HepG2 (cell line): ENCODE measurements around the gene LIMK2. TPM values are rescaled to one million over a fixed set of nuclear protein-coding genes. Genes with fewer than 3 reads are reported as not detected.
A peak's percentile ranks its signal among the peaks of the same experiment; 100 is the strongest.

ENCODE experiments used
- GZF1 ChIP-seq: sonication (generic); formaldehyde crosslinking; IDR thresholded peaks from 2 replicates; pipeline ENCODE4 v1.5.1; 2020; ENCODE audit warnings: mild to moderate bottlenecking, missing genetic modification reagents
- HNF4A ChIP-seq: sonication (generic); formaldehyde crosslinking; IDR thresholded peaks from 2 replicates; pipeline ENCODE4 v1.4.0; 2020; ENCODE audit warnings: missing genetic modification reagents
- KLF9 ChIP-seq: IDR thresholded peaks from 2 replicates; pipeline ENCODE4 v1.6.1; 2016; ENCODE audit warnings: low read depth
- PAF1 ChIP-seq: IDR thresholded peaks from 2 replicates; pipeline ENCODE4 v1.6.1; 2016; ENCODE audit warnings: missing genetic modification reagents, missing compliant biosample characterization
- PHF8 ChIP-seq: sonication (generic); formaldehyde crosslinking; IDR thresholded peaks from 2 replicates; pipeline ENCODE4 v1.5.0; 2020; ENCODE audit warnings: missing genetic modification reagents
- SKI ChIP-seq: fragments of 450-650 bp; IDR thresholded peaks from one replicate; pipeline ENCODE4 v1.6.1; 2018; ENCODE audit warnings: mild to moderate bottlenecking; ENCODE audit not compliant: partially characterized antibody
- SMARCE1 ChIP-seq: fragments of 450-650 bp; IDR thresholded peaks from 2 replicates; pipeline ENCODE4 v1.6.1; 2017; ENCODE audit warnings: borderline replicate concordance
- ZFYVE20 ChIP-seq: sonication (generic); formaldehyde crosslinking; IDR thresholded peaks from 2 replicates; pipeline ENCODE4 v1.8.0; 2023; ENCODE audit warnings: low read depth, mild to moderate bottlenecking, moderate library complexity, missing genetic modification reagents, borderline replicate concordance
- ZNF672 ChIP-seq: sonication (generic); formaldehyde crosslinking; IDR thresholded peaks from 2 replicates; pipeline ENCODE4 v1.8.1; 2022; ENCODE audit warnings: missing genetic modification reagents
- polyA plus RNA-seq, 8 experiments: library from polyadenylated mRNA; depleted of rRNA in 3 of 8; stranded (reverse) in 7 of 8; unstranded in 1 of 8; fragments of >200 nt; fragmentation: Illumina TruSeq in 4 of 8; extraction: Trizol in 4 of 8; gene quantifications; 2 replicates each; pipeline versions ENCODE4 v1.2.1 to v1.2.3, GENCODE V29; 2011 to 2016; ENCODE audit warnings: low read depth in 4 of 8, missing spikeins in 1 of 8, mixed read lengths in 1 of 8; ENCODE audit not compliant: insufficient read depth in 1 of 8
- total RNA-seq, 5 experiments: library from RNA; depleted of rRNA; stranded (reverse); fragments of >200 nt; fragmentation: Illumina TruSeq; extraction: Trizol; gene quantifications; 2 replicates each; pipeline ENCODE4 v1.2.3, GENCODE V29; 2016; ENCODE audit warnings: low read depth in 1 of 5
- TF ChIP-seq, protein P1 (sequence below): sonication (generic); formaldehyde crosslinking; IDR thresholded peaks from 2 replicates; pipeline ENCODE4 v1.4.0; 2020; ENCODE audit warnings: mild to moderate bottlenecking, missing genetic modification reagents, borderline replicate concordance
- TF ChIP-seq, protein P2 (sequence below): sonication (generic); formaldehyde crosslinking; IDR thresholded peaks from 2 replicates; pipeline ENCODE4 v1.5.0; 2020; ENCODE audit warnings: missing genetic modification reagents, mild to moderate bottlenecking, borderline replicate concordance
- TF ChIP-seq, protein P3 (sequence below): IDR thresholded peaks from 2 replicates; pipeline ENCODE4 v1.6.1; 2012; ENCODE audit warnings: low read depth, low read length, improper control_type of control experiment
- TF ChIP-seq, protein P4 (sequence below): sonication (generic); formaldehyde crosslinking; IDR thresholded peaks from 2 replicates; pipeline ENCODE4 v1.5.0; 2020; ENCODE audit warnings: missing genetic modification reagents
- TF ChIP-seq, protein P5 (sequence below): sonication (generic); formaldehyde crosslinking; IDR thresholded peaks from 2 replicates; pipeline ENCODE4; 2020; ENCODE audit warnings: missing genetic modification reagents, mild to moderate bottlenecking, borderline replicate concordance
- TF ChIP-seq, protein P6 (sequence below): sonication (generic); formaldehyde crosslinking; IDR thresholded peaks from 2 replicates; pipeline ENCODE4 v1.8.1; 2023; ENCODE audit warnings: mild to moderate bottlenecking, missing genetic modification reagents

LIMK2 gene
- total and polyA plus RNA-seq, 2 of the 13 experiments (the other 11 are each of a cell fraction or from before 2014, with no cell fraction given) = 20.9 to 29.8 TPM

DNA sequence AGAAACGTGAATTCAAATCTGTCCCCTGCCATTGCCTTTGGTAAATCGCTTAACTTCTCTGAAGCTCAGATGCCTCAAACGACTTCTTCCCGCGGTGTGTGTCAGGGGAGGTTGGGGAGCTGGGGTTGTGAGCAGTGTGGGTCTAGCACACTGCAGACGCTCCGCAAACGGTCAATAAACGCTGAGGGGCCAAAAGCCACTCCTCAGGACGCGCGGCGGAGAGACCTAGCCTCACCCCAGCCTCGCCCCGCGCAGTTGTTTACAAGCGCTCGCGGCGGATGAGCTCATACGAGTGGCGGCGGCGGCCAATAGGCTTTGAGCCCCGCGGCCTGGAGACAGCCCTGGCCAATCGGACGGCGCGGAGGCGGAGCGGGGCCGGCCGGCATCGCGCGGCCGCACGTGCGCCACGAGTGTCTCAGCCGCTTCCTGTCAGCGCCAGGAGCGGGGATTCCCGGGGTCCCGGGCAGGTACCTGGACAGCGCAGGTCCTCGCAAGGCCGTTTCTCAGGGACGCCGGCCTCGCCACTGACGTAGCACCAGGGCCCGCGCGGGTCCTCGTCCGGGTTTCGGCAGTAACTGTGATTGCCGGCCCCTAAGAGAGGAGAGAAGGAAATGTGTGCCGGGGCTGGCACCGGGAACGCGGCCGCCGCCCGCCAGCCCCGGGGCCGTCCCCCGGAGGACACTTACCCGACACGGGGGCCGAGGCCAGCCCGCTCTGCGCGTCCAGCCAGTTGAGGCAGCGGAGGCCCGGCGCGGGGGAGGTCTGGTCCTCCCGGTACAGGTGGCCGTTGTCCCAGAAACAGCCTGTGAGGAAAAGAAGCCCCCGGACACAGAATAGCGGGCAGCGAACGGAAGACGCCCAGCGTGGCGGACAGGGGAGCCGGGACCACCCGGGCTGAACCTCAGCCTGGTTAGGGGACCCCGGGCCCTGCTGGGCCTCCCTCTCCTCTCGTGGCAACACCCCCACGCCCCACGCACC is 78.7 kb downstream of the LIMK2 start (continued):
- TF ChIP-seq, protein P1, sequence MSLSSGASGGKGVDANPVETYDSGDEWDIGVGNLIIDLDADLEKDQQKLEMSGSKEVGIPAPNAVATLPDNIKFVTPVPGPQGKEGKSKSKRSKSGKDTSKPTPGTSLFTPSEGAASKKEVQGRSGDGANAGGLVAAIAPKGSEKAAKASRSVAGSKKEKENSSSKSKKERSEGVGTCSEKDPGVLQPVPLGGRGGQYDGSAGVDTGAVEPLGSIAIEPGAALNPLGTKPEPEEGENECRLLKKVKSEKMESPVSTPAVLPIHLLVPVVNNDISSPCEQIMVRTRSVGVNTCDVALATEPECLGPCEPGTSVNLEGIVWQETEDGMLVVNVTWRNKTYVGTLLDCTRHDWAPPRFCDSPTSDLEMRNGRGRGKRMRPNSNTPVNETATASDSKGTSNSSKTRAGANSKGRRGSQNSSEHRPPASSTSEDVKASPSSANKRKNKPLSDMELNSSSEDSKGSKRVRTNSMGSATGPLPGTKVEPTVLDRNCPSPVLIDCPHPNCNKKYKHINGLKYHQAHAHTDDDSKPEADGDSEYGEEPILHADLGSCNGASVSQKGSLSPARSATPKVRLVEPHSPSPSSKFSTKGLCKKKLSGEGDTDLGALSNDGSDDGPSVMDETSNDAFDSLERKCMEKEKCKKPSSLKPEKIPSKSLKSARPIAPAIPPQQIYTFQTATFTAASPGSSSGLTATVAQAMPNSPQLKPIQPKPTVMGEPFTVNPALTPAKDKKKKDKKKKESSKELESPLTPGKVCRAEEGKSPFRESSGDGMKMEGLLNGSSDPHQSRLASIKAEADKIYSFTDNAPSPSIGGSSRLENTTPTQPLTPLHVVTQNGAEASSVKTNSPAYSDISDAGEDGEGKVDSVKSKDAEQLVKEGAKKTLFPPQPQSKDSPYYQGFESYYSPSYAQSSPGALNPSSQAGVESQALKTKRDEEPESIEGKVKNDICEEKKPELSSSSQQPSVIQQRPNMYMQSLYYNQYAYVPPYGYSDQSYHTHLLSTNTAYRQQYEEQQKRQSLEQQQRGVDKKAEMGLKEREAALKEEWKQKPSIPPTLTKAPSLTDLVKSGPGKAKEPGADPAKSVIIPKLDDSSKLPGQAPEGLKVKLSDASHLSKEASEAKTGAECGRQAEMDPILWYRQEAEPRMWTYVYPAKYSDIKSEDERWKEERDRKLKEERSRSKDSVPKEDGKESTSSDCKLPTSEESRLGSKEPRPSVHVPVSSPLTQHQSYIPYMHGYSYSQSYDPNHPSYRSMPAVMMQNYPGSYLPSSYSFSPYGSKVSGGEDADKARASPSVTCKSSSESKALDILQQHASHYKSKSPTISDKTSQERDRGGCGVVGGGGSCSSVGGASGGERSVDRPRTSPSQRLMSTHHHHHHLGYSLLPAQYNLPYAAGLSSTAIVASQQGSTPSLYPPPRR (CRISPR knock-in tag) = peak; percentile 60; the same call in 1 of the 2 replicates
- TF ChIP-seq, protein P2, sequence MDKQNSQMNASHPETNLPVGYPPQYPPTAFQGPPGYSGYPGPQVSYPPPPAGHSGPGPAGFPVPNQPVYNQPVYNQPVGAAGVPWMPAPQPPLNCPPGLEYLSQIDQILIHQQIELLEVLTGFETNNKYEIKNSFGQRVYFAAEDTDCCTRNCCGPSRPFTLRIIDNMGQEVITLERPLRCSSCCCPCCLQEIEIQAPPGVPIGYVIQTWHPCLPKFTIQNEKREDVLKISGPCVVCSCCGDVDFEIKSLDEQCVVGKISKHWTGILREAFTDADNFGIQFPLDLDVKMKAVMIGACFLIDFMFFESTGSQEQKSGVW (CRISPR knock-in tag) = no peak
- TF ChIP-seq ZNF672 (CRISPR knock-in tag) (no peak), HNF4A (0 out of 2 replicates have a peak, but pooled peaks have one; percentile 11), PAF1 (CRISPR knock-in tag) (no peak), PHF8 (0 out of 2 replicates have a peak, but pooled peaks have one; percentile 44), SKI (peak; percentile 91), ZFYVE20 (CRISPR knock-in tag) (no peak), SMARCE1 (no peak), KLF9 (CRISPR knock-in tag) (no peak), GZF1 (CRISPR knock-in tag) (no peak)
- TF ChIP-seq, protein P3, sequence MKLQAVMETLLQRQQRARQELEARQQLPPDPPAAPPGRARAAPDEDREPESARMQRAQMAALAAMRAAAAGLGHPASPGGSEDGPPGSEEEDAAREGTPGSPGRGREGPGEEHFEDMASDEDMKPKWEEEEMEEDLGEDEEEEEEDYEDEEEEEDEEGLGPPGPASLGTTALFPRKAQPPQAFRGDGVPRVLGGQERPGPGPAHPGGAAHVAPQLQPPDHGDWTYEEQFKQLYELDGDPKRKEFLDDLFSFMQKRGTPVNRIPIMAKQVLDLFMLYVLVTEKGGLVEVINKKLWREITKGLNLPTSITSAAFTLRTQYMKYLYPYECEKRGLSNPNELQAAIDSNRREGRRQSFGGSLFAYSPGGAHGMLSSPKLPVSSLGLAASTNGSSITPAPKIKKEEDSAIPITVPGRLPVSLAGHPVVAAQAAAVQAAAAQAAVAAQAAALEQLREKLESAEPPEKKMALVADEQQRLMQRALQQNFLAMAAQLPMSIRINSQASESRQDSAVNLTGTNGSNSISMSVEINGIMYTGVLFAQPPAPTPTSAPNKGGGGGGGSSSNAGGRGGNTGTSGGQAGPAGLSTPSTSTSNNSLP = no peak; the same call in 1 of the 2 replicates
- TF ChIP-seq, protein P4, sequence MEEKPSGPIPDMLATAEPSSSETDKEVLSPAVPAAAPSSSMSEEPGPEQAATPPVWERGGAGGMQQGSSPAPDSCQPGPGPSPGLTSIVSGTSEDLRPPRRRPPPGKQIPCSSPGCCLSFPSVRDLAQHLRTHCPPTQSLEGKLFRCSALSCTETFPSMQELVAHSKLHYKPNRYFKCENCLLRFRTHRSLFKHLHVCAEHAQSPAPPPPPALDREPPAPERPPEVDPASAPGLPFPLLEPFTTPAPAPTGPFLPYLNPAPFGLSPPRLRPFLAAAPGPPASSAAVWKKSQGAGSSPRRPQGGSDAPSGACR (CRISPR knock-in tag) = peak; percentile 94
- TF ChIP-seq, protein P5, sequence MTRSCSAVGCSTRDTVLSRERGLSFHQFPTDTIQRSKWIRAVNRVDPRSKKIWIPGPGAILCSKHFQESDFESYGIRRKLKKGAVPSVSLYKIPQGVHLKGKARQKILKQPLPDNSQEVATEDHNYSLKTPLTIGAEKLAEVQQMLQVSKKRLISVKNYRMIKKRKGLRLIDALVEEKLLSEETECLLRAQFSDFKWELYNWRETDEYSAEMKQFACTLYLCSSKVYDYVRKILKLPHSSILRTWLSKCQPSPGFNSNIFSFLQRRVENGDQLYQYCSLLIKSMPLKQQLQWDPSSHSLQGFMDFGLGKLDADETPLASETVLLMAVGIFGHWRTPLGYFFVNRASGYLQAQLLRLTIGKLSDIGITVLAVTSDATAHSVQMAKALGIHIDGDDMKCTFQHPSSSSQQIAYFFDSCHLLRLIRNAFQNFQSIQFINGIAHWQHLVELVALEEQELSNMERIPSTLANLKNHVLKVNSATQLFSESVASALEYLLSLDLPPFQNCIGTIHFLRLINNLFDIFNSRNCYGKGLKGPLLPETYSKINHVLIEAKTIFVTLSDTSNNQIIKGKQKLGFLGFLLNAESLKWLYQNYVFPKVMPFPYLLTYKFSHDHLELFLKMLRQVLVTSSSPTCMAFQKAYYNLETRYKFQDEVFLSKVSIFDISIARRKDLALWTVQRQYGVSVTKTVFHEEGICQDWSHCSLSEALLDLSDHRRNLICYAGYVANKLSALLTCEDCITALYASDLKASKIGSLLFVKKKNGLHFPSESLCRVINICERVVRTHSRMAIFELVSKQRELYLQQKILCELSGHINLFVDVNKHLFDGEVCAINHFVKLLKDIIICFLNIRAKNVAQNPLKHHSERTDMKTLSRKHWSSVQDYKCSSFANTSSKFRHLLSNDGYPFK = peak; percentile 28; the same call in 1 of the 2 replicates
- TF ChIP-seq, protein P6, sequence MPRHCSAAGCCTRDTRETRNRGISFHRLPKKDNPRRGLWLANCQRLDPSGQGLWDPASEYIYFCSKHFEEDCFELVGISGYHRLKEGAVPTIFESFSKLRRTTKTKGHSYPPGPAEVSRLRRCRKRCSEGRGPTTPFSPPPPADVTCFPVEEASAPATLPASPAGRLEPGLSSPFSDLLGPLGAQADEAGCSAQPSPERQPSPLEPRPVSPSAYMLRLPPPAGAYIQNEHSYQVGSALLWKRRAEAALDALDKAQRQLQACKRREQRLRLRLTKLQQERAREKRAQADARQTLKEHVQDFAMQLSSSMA = 0 out of 2 replicates have a peak, but pooled peaks have one; percentile 37
